PC-3 (cell line): ENCODE measurements around the gene NR3C1. TPM values are rescaled to one million over a fixed set of nuclear protein-coding genes. Genes with fewer than 3 reads are reported as not detected.

ENCODE experiments used
- ATAC-seq: fragments of 200-7000 bp; cut with Tn5 transposase; 2 replicates; pipeline ENCODE4 v1.9.1; 2020; ENCODE audit warnings: mild to moderate bottlenecking, moderate library complexity
- BruUV-seq: library from RNA; stranded (reverse); fragments of 400-500 nt; replicated peaks from 2 replicates; lab custom pipeline; 2021; lab: Mats Ljungman, UMichigan
- CTCF ChIA-PET: fragments of 300-600 bp; sonication (Branson Sonifier 250); formaldehyde crosslinking; loops from one replicate; lab custom pipeline; 2022; ENCODE audit warnings: antibody characterized with exemption; lab: Charles Lee
- POLR2A ChIA-PET: fragments of 300-600 bp; sonication (Branson Sonifier 250); formaldehyde crosslinking; loops from one replicate; lab custom pipeline; 2022; ENCODE audit warnings: antibody characterized with exemption; ENCODE audit not compliant: unreplicated experiment; lab: Charles Lee
- DNase-seq: peaks from one replicate; pipeline ENCODE4 v3.0.0-alpha.2; 2015
- H2AFZ ChIP-seq: fragments of 300-600 bp; sonication (generic); 2 replicates; pipeline ENCODE4 v1.6.0; 2016; ENCODE audit warnings: antibody characterized with exemption, low read length
- H3F3A ChIP-seq: fragments of 300-600 bp; sonication (generic); one replicate; pipeline ENCODE4 v1.6.0; 2017; ENCODE audit warnings: antibody characterized with exemption, low read length, control low read depth, mild to moderate bottlenecking; ENCODE audit not compliant: unreplicated experiment
- H3K27ac ChIP-seq: fragments of 300-600 bp; sonication (generic); 2 replicates; pipeline ENCODE4 v1.5.1; 2016; ENCODE audit warnings: mild to moderate bottlenecking, low read length
- H3K27me3 ChIP-seq: fragments of 300-600 bp; sonication (generic); 2 replicates; pipeline ENCODE4 v1.6.1; 2016; ENCODE audit warnings: low read length, mixed read lengths
- H3K36me3 ChIP-seq: fragments of 300-600 bp; sonication (generic); 2 replicates; pipeline ENCODE4 v1.6.1; 2016; ENCODE audit warnings: low read depth, mixed run types, low read length, mixed read lengths
- H3K4me1 ChIP-seq: fragments of 300-600 bp; sonication (generic); 2 replicates; pipeline ENCODE4 v1.5.1; 2016; ENCODE audit warnings: low read length; ENCODE audit not compliant: insufficient read depth
- H3K4me2 ChIP-seq: fragments of 300-600 bp; sonication (generic); 2 replicates; pipeline ENCODE4 v1.6.0; 2016; ENCODE audit warnings: low read length
- H3K4me3 ChIP-seq: fragments of 300-600 bp; sonication (generic); 2 replicates; pipeline ENCODE4 v1.5.1; 2016; ENCODE audit warnings: mild to moderate bottlenecking, low read length, mixed read lengths
- H3K79me2 ChIP-seq: fragments of 300-600 bp; sonication (generic); 2 replicates; pipeline ENCODE4 v1.6.1; 2017; ENCODE audit warnings: low read length, mixed read lengths
- H3K9ac ChIP-seq: fragments of 300-600 bp; sonication (generic); 2 replicates; pipeline ENCODE4 v1.6.0; 2016; ENCODE audit warnings: mild to moderate bottlenecking, low read length
- H3K9me2 ChIP-seq: fragments of 300-600 bp; sonication (generic); replicated peaks from 2 replicates; pipeline ENCODE4 v1.6.1; 2016; ENCODE audit warnings: mixed run types, low read length, mixed read lengths
- H3K9me3 ChIP-seq: fragments of 300-600 bp; sonication (generic); 2 replicates; pipeline ENCODE4 v1.6.1; 2016; ENCODE audit warnings: low read length, mixed read lengths
- H4K20me1 ChIP-seq: fragments of 300-600 bp; sonication (generic); 2 replicates; pipeline ENCODE4 v1.6.1; 2016; ENCODE audit warnings: low read length, mixed read lengths
- CTCF ChIP-seq: fragments of 300-600 bp; sonication (generic); conservative IDR thresholded peaks from 2 replicates; pipeline ENCODE4 v1.5.1; 2017; ENCODE audit warnings: antibody characterized with exemption, low read depth, mild to moderate bottlenecking, low read length
- EZH2 ChIP-seq: fragments of 300-600 bp; sonication (generic); IDR thresholded peaks from one replicate; pipeline ENCODE4 v1.6.1; 2017; ENCODE audit warnings: antibody characterized with exemption, mild to moderate bottlenecking, low read length; ENCODE audit not compliant: unreplicated experiment
- EZH2phosphoT487 ChIP-seq: fragments of 300-600 bp; sonication (generic); IDR thresholded peaks from 2 replicates; pipeline ENCODE4 v1.6.1; 2018; ENCODE audit warnings: mild to moderate bottlenecking, antibody characterized with exemption, low read length, borderline replicate concordance
- intact Hi-C: fragments of 100-400 bp; cut with micrococcal nuclease; formaldehyde crosslinking; loops from 2 replicates; pipeline ENCODE4 v1.9.0; 2023
- total RNA-seq: library from RNA; depleted of rRNA; stranded (reverse); fragments of >200 nt; gene quantifications from 2 replicates; pipeline ENCODE4 v1.2.3, GENCODE V29; 2014

The NR3C1 gene
- total RNA-seq, 1 experiment from 2014 or later: 13.0 TPM

- Histone ChIP-seq H3K27ac (no peak overlapping the region), H3K79me2 (peaks cover 60% of the 10 kb centered on the region), H3K9me3 (no peaks in the 10 kb centered on the region), H3K4me3 (no peak overlapping the region), H3K27me3 (no peaks in the 10 kb centered on the region), H3K4me1 (peaks cover 22% of the 10 kb centered on the region), H3F3A (no peaks in the 10 kb centered on the region), H3K9ac (no peak overlapping the region), H4K20me1 (no peaks in the 10 kb centered on the region), H3K4me2 (no peak overlapping the region), H2AFZ (no peak overlapping the region), H3K36me3 (no peaks in the 10 kb centered on the region), H3K9me2 (no peaks in the 10 kb centered on the region)
- DNase-seq (no peak), ATAC-seq (no peak)
- no TSS peak for BruUV-seq
- TF ChIP-seq CTCF: no peak
- TF ChIP-seq EZH2phosphoT487: no peak
- no peak for TF ChIP-seq EZH2
- ChIA-PET CTCF (no interaction called here), POLR2A (no interaction called here)
- intact Hi-C loops: no loop called here
Measured at GRCh38 chr5:143347046-143347445, 56.4 kb downstream of the NR3C1 start.

GRCh38 chr5:143345671-143346440 lies 57.6 kb downstream of the NR3C1 start:
- POLR2A ChIA-PET: no interaction called here
- TF ChIP-seq EZH2 (no peak), EZH2phosphoT487 (no peak), CTCF (no peak)
- Histone ChIP-seq H3K4me1 (peaks cover 18% of the 10 kb centered on the region), H3K36me3 (no peaks in the 10 kb centered on the region), H3K4me2 (no peak overlapping the region), H3K27me3 (no peaks in the 10 kb centered on the region), H3K79me2 (peaks cover 65% of the 10 kb centered on the region), H4K20me1 (no peaks in the 10 kb centered on the region), H3K4me3 (no peak overlapping the region), H3K9me2 (no peaks in the 10 kb centered on the region), H3F3A (no peaks in the 10 kb centered on the region), H3K9ac (no peak overlapping the region), H3K9me3 (no peaks in the 10 kb centered on the region), H2AFZ (no peak overlapping the region), H3K27ac (no peak overlapping the region)
- intact Hi-C loops: no loop called here
- DNase-seq (no peak), ATAC-seq (no peak)
- BruUV-seq: no TSS peak
- CTCF ChIA-PET: no interaction called here

GRCh38 chr5:143343042-143343441 lies 60.4 kb downstream of the NR3C1 start:
- Histone ChIP-seq H3K79me2 (peaks cover 43% of the 10 kb centered on the region), H3F3A (no peaks in the 10 kb centered on the region), H3K9ac (no peak overlapping the region), H3K27ac (no peak overlapping the region), H3K4me3 (no peak overlapping the region), H3K9me2 (no peaks in the 10 kb centered on the region), H2AFZ (no peak overlapping the region), H3K36me3 (no peaks in the 10 kb centered on the region), H3K27me3 (no peaks in the 10 kb centered on the region), H3K4me2 (no peak overlapping the region), H3K4me1 (no peaks in the 10 kb centered on the region), H4K20me1 (no peaks in the 10 kb centered on the region), H3K9me3 (no peaks in the 10 kb centered on the region)
- intact Hi-C loops: no loop called here
- BruUV-seq: no TSS peak
- CTCF ChIA-PET: no interaction called here
- TF ChIP-seq EZH2: no peak
- TF ChIP-seq EZH2phosphoT487: no peak
- TF ChIP-seq CTCF: no peak
- DNase-seq (no peak), ATAC-seq (no peak)
- POLR2A ChIA-PET: no interaction called here
